Activated CD4-positive, alpha-beta T cell treated with anti-CD3 and anti-CD28 coated beads, Interleukin-2, Interleukin-4, amounts not matched to agents 100 ng/mL and 50 ng/mL, durations not matched to agents 16 hours and 8 hours (primary cell): ENCODE measurements around the gene HSBP1L1.

Experiments
- DNase-seq: peaks from one replicate; pipeline ENCODE4 v3.0.0-alpha.2; 2020; ENCODE audit warnings: low spot score

HSBP1L1 gene

DNA sequence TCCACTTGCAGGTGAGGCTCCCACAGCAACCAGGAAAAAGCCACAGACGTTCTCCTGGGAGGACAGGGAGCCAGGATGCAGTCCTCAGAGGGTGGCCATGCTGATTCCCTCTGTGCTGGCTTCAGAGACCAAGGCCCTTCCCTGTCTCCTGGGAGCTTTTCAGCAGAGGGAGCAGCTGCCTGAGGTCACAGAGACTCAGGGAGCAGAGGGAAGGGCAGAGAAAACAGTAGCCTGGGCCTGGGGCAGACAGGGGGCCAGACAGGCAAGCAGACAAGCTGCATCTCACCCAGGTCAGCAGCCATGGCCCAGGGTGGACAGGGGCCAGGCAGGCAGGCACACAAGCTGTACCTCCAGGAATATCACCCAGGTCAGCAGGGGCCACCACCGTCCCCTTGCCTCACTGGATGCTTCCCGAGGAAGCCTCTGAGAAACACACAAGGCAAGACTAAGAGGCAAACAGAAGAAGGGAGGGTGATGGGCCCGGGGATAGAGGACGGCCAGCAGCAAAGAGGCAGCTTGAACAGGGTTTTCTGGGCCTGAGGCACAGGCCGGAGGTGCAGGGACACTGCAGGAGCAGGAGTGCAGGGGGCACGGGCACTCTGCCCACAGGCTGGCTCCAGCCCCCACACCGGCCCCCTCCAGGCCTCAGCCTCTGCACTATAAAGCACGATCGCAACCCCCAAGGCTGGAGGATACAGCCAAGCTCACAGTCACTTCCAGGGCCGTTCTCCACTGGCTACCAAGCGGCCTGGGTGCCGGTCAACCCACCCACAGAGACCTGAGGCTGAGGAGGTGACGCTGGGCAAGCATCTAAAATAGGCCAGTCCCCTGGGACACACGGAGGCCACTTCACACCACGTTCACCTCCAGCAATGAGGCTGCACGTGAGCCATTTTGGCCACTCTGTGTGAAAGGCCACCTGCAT lies 19.1 kb upstream of the HSBP1L1 start:
- DNase-seq, result no peak

GRCh38 chr18:79947054-79947755 lies 17.2 kb upstream of the HSBP1L1 start:
- DNase-seq, result no peak

DNA sequence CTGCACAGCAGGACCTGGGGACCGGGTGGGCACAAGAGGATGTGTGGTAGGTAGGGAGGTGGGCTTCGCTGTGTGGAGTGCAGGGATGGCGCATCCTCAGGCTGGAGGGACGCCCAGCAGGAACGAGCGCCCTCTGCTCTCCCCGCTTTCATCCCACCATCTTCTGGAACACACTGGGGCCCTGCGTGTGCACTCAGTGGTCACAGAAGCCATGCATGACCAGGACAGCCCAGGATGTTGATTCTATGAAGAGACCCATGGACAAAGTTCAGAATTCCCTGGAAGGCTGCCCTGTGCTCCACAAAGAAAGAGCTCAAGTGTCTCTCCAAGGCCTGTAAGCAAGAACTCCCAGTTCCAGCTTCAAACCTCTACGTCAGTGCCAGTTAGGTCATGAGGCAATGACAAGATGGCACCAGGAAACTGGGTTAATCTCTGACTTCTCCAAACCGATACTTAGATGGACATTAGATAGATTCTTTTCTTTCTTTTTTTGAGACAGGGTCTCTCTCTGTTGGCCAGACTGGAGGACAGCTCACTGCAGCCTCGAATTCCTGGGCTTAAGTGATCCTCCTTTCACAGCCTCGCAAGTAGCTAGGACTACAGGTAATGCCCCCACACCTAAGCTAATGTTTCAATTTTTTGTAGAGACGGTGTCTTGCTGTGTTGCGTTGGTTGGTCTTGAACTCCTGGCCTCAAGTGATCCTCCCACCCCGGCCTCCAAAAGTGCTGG lies 16.4 kb upstream of the HSBP1L1 start:
- DNase-seq, result no peak

- DNase-seq, result no peak
Observed at GRCh38 chr18:79948719-79949411, 15.6 kb upstream of the HSBP1L1 start.

DNA sequence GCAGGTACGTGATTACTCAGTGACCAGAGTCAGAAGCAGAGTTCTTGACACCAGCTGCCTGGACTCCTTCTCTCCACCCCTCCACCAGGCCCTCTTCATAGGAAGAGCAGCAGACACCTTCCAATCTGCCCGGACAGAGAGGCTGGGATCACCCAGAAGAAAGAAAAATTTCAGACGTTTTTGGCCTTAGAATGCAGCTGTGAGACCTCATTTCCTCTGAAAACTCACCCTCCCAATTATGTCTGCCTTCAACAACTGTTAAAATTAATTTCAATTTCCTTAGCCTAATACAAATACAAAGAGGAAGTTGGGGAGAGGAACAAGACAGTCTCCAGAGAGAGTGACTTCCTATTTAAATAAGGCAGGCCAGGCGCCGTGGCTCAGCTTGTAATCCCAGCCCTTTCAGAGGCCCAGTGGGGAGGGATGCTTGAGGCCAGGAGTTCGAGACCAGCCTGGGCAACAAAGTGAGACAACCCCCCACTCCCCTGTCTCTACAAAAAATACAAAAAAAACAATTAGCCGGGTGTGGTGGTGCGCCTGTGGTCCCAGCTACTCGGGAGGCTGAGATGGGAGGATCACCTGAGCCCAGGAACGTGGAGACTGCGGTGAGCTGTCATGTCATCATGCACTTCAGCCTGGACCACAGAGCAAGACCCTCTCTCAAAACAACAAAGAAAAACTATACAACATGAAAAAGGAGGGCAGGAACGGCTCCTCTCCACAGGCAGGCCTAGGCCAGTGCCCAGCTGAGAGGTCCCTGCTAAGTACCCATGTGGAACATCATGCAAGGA lies 14.6 kb upstream of the HSBP1L1 start:
- DNase-seq, result no peak

GRCh38 chr18:79950515-79951341 lies 13.7 kb upstream of the HSBP1L1 start:
- DNase-seq, result no peak

GRCh38 chr18:79951545-79952455 lies 12.6 kb upstream of the HSBP1L1 start, which contains the start of gene SLC66A2:
Gene SLC66A2, minus strand, starts transcription at chr18:79951653. Its CDS starts 727 bp downstream, at chr18:79950926.
- peak; percentile 91 for DNase-seq

- DNase-seq, result no peak
Observed at GRCh38 chr18:79952456-79952995, 11.9 kb upstream of the HSBP1L1 start.

GRCh38 chr18:79952996-79953559 lies 11.4 kb upstream of the HSBP1L1 start:
- no peak for DNase-seq

DNA sequence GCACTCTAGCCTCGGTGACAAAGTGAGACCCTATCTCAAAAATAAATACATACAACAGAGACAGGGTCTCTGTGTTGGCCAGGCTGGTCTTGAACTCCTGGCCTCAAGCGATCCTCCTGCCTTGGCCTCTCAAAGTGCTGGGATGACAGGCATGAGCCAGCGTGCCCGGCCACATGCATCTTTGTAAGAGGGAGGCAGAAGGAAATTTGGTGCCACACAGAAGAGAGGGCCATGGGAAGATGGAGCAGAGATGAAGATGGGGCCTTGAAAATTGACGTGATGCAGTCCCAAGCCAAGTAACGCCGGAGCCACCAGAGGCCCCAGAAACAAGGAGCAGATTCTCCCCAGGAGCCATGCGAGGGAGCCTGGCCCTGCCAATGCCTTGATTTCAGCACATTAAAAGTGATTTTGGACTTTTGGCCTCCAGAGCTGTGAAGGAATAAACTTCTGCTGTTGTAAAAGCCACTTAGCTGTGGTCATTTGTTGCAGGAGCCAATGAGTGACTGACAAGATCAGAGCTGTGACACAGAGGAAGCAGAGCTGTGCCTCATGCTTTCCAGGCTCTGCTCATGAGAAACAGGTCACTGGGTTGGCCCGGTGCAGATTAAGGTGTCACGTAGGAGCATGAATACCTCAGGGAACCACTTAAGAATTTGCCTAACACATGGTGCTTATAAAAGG lies 10.3 kb upstream of the HSBP1L1 start:
- no peak for DNase-seq

- DNase-seq, result no peak
Observed at GRCh38 chr18:79954791-79955190, 9.7 kb upstream of the HSBP1L1 start.

- DNase-seq, result peak; percentile 22
Observed at GRCh38 chr18:79955302-79956075, 9.0 kb upstream of the HSBP1L1 start.

- DNase-seq, result no peak
Observed at GRCh38 chr18:79956276-79956675, 8.2 kb upstream of the HSBP1L1 start.

DNA sequence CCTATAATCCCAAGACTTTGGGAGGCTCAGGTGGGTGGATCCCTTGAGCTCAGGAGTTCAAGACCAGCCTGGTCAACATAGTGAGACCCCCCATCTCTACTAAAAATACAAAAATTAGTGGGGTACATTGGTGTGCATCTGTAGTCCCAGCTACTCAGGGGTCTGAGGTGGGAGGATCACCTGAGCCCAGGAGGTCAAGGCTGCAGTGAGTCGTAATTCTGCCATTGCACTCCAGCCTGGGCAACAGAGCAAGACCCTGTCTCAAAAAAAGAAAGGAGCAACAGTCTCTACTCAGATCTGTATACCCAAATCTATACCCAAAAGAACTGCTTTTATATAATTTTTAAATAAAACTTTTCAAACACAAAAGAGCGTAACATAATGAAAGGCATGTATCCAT lies 5.5 kb upstream of the HSBP1L1 start:
- no peak for DNase-seq

DNA sequence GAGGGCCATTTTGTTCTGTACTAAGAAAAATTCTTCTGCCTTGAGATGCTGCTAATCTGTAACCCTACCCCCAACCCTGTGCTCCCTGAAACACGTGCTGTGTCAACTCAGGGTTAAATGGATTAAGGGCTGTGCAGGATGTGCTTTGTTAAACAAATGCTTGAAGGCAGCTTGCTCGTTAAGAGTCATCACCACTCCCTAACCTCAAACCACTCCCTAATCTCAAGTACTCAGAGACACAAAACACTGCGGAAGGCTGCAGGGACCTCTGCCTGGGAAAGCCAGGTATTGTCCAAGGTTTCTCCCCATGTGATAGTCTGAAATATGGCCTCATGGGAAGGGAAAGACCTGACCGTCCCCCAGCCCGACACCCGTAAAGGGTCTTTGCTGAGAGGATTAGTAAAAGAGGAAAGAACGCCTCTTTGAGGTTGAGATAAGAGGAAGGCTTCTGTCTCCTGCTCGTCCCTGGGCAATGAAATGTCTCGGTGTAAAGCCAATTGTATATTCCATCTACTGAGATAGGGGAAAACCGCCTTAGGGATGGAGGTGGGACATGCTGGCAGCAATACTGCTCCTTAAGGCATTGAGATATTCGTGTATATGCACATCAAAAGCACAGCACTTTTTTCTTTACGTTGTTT lies 4.2 kb upstream of the HSBP1L1 start:
- DNase-seq, result peak; percentile 36

- no peak for DNase-seq
Observed at GRCh38 chr18:79960921-79961526, 3.4 kb upstream of the HSBP1L1 start.
